NCI-H1092 treated with DMSO at 0.1 percent for 48 hours (cell line): ENCODE measurements around the gene FGF10.

Experiments
- DNase-seq: peaks from one replicate; lab custom pipeline; 2025; lab: John Stamatoyannopoulos, UW

FGF10 gene

DNA sequence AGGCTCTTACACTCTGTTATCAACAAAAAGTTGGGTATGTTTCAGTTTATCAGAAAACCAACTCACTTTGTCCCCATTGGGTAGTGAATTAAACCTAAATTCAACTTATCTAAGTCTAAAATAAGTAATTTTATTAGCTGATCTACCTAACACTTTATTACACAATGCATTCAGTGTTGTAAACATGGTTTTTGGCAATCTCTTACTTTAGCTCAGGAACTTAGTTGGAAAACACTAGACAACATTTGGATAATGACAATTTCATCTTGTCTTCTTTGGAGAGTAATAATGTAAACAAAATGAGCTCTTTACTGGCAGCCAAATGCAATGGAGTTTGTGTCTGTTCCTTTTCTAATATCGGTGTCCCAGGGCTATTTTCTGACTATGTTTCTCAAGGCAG, 33.0 kb downstream of the FGF10 start:
- DNase-seq, result no peak

DNA sequence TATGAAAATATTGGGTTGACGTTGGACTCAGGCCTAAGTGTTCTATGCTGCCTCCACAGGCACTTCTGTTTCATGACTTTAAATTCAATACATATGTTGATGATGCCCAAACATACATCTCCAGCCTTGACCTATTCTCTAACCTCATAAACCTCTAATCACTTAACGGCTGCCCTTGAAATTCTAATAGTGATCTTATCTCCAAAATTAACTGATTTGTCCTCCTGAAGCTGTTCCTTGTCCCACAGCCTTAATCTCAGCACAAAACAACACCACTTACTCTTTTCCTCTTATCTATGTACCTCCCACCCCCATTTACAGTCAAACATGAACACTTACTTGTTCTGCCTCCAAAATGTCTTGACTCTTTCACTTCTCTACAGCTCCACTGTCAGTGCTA, 43.3 kb downstream of the FGF10 start:
- DNase-seq, result no peak

- DNase-seq, result no peak
Measured at GRCh38 chr5:44336708-44337107, 52.5 kb downstream of the FGF10 start.

- no peak for DNase-seq
Measured at GRCh38 chr5:44334622-44335021, 54.6 kb downstream of the FGF10 start.

- peak; percentile 21 for DNase-seq
Measured at GRCh38 chr5:44332285-44332971, 56.8 kb downstream of the FGF10 start.

- DNase-seq, result no peak
Measured at GRCh38 chr5:44331471-44332050, 57.7 kb downstream of the FGF10 start.

DNA sequence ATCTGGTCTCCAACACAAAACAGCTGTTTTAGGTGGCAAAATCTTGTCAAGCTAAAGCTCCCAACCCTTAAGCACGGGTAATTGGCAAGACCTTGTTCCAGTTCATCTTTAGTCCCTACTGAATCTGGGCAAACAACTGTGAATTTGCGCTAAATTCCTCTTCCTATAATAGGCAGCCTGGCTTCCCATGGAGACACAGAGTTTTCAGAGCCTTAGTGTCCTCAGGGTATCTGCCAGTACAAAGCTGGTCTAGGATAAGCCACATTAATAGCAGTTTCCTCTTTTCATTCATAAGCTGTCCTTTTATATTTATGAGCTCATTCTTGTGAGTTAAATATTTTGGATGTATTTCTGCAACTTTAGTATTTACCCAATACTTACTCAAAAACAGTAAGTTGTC, 59.5 kb downstream of the FGF10 start:
- no peak for DNase-seq

DNA sequence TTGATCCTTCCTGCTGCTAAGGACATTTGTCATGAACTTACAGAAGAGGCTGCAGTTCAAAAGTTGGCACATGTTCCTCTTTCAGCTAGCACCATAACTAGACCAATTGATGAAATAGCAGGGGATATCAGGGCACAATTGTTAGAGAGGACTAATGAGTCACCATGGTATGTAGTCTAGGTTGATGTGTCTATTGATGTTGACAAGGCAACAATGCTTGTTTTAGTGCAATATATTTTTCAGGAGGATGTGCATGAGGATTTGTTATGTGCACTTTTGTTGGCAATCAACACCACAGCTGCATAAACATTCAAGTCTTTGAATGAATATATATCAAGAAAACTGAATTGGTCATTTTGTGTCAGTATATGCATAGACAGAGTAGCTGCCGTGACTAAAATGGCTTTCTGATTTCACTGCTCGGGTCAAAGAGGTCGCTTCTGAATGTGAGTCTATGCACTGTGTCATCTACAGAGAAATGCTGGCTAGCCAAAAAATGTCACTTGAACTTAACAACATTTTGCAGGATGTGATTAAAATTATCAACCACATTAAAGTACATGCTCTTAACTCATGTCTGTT, 68.0 kb downstream of the FGF10 start:
- DNase-seq, result no peak

GRCh38 chr5:44320188-44320587, 69.0 kb downstream of the FGF10 start:
- DNase-seq, result no peak

- DNase-seq, result no peak
Measured at GRCh38 chr5:44318883-44319282, 70.3 kb downstream of the FGF10 start.

GRCh38 chr5:44312374-44312773, 76.8 kb downstream of the FGF10 start:
- no peak for DNase-seq

- no peak for DNase-seq
Measured at GRCh38 chr5:44300551-44300950, 88.7 kb downstream of the FGF10 start.

- no peak for DNase-seq
Measured at GRCh38 chr5:44299394-44299793, 89.8 kb downstream of the FGF10 start.

DNA sequence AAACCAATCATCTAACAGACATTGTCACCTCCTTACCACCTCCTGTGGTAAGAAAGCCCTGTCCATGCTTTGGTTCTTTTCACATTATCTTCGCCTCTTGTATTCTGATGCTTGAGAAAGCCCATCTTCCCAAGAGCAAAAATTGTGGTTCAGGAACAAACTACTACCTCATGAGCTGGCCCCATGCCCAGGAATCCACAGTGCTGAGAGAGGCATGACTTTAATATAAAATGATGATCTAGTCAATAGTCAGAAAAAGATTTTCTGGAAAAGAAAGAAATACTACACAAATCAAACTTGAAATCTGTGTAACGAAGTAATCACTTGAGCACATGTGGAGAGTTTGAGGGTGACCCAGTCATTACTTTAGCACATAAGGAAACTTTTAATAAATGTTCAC, 94.7 kb downstream of the FGF10 start:
- no peak for DNase-seq

- DNase-seq, result no peak
Measured at GRCh38 chr5:44292736-44293135, 96.5 kb downstream of the FGF10 start.

DNA sequence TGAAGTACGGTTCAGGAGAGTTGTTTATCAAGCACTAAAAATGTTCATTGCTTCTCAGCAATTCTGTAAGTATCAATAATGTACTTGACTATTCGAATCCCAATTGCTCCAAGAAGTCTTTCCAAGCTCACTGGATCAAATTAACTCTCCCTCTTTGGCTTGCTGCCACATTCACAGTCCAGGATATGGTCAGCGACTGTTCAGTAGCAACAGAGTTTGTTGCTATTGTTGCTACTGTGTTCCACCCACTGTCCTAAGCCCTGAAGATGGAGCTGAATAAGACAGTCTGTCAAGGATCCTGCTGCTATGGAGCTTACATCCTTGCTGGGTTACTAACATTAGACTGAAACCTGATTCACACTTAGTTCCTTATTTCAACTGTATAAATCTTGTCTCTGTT, 110.8 kb downstream of the FGF10 start:
- no peak for DNase-seq

DNA sequence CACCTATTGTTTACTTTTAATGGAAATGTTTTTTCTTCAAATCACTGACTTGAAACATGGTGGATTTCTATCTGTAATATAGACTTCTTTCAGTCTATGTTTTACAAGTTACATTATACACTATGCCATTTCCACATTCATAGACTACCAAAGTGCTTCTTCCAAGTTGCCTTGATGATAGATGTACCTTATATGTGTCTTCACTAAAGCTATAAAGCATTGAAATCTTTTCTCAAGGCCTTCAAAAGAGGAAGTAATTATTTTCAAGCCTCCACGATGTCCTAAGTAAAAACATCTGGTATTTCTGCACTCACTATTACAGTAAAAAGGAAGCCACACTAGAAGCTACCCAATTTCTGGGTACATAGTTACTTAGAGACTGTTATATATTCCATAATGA, 113.3 kb downstream of the FGF10 start:
- no peak for DNase-seq

- DNase-seq, result no peak
Measured at GRCh38 chr5:44275329-44275728, 113.9 kb downstream of the FGF10 start.

DNA sequence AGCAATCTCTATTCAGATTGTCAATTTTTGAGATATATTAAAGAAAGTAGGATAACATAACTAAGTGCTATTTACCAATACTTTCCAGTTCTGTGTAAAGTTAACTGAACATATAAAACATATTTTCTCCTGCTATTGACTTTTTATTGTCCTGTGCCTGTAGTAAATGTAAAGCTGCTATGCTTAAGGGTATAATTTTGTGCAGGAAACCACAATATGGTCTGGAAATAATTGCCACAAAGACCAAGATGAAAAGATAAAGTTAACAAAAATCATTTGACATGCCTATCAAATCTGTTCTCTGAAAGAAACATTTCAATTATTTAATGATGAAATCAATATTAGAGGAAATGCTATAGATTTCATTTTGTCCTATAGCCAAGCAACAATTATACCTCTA, 121.3 kb downstream of the FGF10 start:
- no peak for DNase-seq

DNA sequence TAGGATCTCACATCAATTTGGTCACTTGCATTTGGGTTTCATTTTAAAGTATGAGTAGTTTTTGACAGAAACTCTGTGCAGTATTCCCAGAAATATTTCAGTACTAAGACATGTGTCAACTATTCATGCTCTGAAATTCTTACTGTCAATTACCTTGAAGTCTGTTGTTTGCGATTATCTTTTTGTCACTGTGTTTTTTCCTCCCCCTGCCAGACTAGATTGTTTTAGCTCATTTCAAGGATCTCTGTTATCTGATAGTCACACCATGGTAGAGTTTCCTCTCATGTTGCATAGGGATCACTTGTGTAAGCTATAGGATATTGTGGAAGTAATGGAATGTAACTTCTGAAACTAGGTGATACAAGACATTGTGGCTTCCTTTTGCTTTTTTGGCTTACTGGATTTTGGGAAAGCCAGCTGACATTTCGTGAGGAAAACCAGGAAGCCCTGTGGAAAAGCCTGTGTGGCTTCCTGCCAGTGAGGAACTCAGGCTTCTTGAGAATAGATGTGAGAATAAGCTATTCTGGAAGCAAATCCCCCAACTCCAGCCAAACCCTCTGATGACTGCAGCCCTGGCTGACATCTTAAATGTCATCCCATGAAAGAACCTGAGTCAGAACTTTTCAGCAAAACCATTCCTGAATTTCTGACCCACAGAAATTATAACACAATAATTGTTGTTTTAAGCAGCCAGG, 122.2 kb downstream of the FGF10 start:
- DNase-seq, result no peak

GRCh38 chr5:44265713-44266112, 123.5 kb downstream of the FGF10 start:
- DNase-seq, result no peak

GRCh38 chr5:44260793-44261192, 128.4 kb downstream of the FGF10 start:
- no peak for DNase-seq
